ENCODE results near the gene EHMT1. TPM values are rescaled to one million over a fixed set of nuclear protein-coding genes. Genes with fewer than 3 reads are reported as not detected.

The EHMT1 gene
- total and polyA plus RNA-seq, 2 of the 13 experiments (the other 11 are each of a cell fraction or from before 2014, with no cell fraction given) = 23.0 to 27.1 TPM

GRCh38 chr9:137710704-137711103, 91.9 kb downstream of the EHMT1 start:
- no TSS peak for BruUV-seq (replicated peaks)
- no peak overlapping the region for H3K4me3 ChIP-seq (replicated peaks in 1 of 3; ENCODE audit: insufficient read depth in 1 of 3, low read depth in 2 of 3, low read length in 3 of 3)
- no peak overlapping the region for H3K9ac ChIP-seq (ENCODE audit: insufficient read depth, low read depth, low read length)
- no peak for DNase-seq (ENCODE audit: low spot score)
- no peaks in the 10 kb centered on the region for H3K9me3 ChIP-seq (ENCODE audit: low read length)
- intact Hi-C loops (cut with micrococcal nuclease; ENCODE audit: unreplicated experiment) (no loop called here), in situ Hi-C loops (cut with HindIII; ENCODE audit: extremely low pct_ligation_motif_present, low pct_unique_long_range_greater_than_20kb) (no loop called here)
- POLR2A ChIA-PET = no interaction called here
- H3K4me2 ChIP-seq (ENCODE audit: low read depth, low read length) = no peak overlapping the region
- H3K4me1 ChIP-seq (ENCODE audit: insufficient read depth, low read length) = no peaks in the 10 kb centered on the region
- no peak for FAIRE-seq
- TF ChIP-seq NPAS2 (CRISPR knock-in tag; IDR thresholded peaks at IDR 0.05; ENCODE audit: borderline replicate concordance) = no peak
- no peak for TF ChIP-seq ZNF619 (CRISPR knock-in tag; IDR thresholded peaks at IDR 0.05)
- TF ChIP-seq GATAD1 (CRISPR knock-in tag; IDR thresholded peaks at IDR 0.05) = no peak
- TF ChIP-seq BRD4 (CRISPR knock-in tag; IDR thresholded peaks at IDR 0.05) = no peak
- no peak for TF ChIP-seq THAP7 (CRISPR knock-in tag; IDR thresholded peaks at IDR 0.05)
- TF ChIP-seq ZNF589 (CRISPR knock-in tag; conservative IDR thresholded peaks at IDR 0.05) = no peak
- no peak for TF ChIP-seq BCL6 (CRISPR knock-in tag; IDR thresholded peaks at IDR 0.05)
- TF ChIP-seq FIP1L1 (IDR thresholded peaks at IDR 0.05; ENCODE audit: borderline replicate concordance, insufficient read depth, low read depth, low read length) = no peak
- no peak for TF ChIP-seq ZFP36L2 (CRISPR knock-in tag; IDR thresholded peaks at IDR 0.05)
- TF ChIP-seq POGK (CRISPR knock-in tag; conservative IDR thresholded peaks at IDR 0.05) = no peak
- TF ChIP-seq CENPT (CRISPR knock-in tag; IDR thresholded peaks at IDR 0.05; ENCODE audit: low read depth) = no peak
- no peak for TF ChIP-seq TEAD2 (CRISPR knock-in tag; IDR thresholded peaks at IDR 0.05)
- TF ChIP-seq ZNF709 (CRISPR knock-in tag; IDR thresholded peaks at IDR 0.05) = no peak
- ATAC-seq = no peak
- H3K27me3 ChIP-seq (ENCODE audit: control insufficient read depth in 1 of 2, insufficient read depth in 2 of 2, low read length in 2 of 2) = no peaks in the 10 kb centered on the region
- CTCF ChIA-PET (ENCODE audit: low intra/inter-chr PET ratio, low total read pairs) = no interaction called here
- no peak overlapping the region for H2AFZ ChIP-seq (ENCODE audit: low read length)
- 93% methylated on average over 12 of the region's 12 CpGs for WGBS (ENCODE audit: low lambda C conversion rate)
- peaks cover 23% of the 10 kb centered on the region for H3K79me2 ChIP-seq (ENCODE audit: insufficient read depth, low read length)
- no peak overlapping the region for H3K27ac ChIP-seq (ENCODE audit: extremely low read length, insufficient read depth, low read length)
- H3K36me3 ChIP-seq (replicated peaks in 1 of 2; ENCODE audit: control insufficient read depth in 1 of 2, insufficient read depth in 2 of 2, low read length in 2 of 2) = peaks cover 3 to 21% of the 10 kb centered on the region in 2 experiments; a peak in 3 of 5 replicates
- peaks cover 7% of the 10 kb centered on the region; the same call in 1 of the 2 replicates for H4K20me1 ChIP-seq (ENCODE audit: insufficient read depth, low read length)

All from HepG2 (cell line).